GM12878 (cell line): ENCODE measurements around the gene TET3. TPM values are rescaled to one million over a fixed set of nuclear protein-coding genes. Genes with fewer than 3 reads are reported as not detected.

Source experiments
- BCL11A ChIP-seq: IDR thresholded peaks from 2 replicates; pipeline ENCODE4 v1.6.1; 2011; ENCODE audit warnings: low read depth, low read length
- BHLHE40 ChIP-seq, 2 experiments: fragments of 450-650 bp in 1 of 2; IDR thresholded peaks; 2 replicates each; pipeline ENCODE4 v1.6.1; 2011 to 2017; ENCODE audit warnings: low read depth in 2 of 2, borderline replicate concordance in 1 of 2, improper control_type of control experiment in 1 of 2, low read length in 1 of 2, mild to moderate bottlenecking in 1 of 2
- BMI1 ChIP-seq: fragments of 450-650 bp; IDR thresholded peaks from 2 replicates; pipeline ENCODE4 v1.6.1; 2016; ENCODE audit warnings: mild to moderate bottlenecking, moderate library complexity, borderline replicate concordance
- CHD2 ChIP-seq: IDR thresholded peaks from 2 replicates; pipeline ENCODE4 v1.6.1; 2011; ENCODE audit warnings: low read depth, low read length, improper control_type of control experiment, borderline replicate concordance
- CREM ChIP-seq: IDR thresholded peaks from 2 replicates; pipeline ENCODE4 v1.6.1; 2014; ENCODE audit warnings: antibody characterized with exemption, low read depth
- EED ChIP-seq: sonication (generic); IDR thresholded peaks from 2 replicates; pipeline ENCODE4 v1.6.1; 2016; ENCODE audit warnings: antibody characterized with exemption, low read depth
- ETV6 ChIP-seq, 2 experiments: fragments of 450-650 bp in 1 of 2; IDR thresholded peaks in 1 of 2; conservative IDR thresholded peaks in 1 of 2; 2 replicates each; pipeline ENCODE4 v1.6.1; 2014; ENCODE audit warnings: antibody characterized with exemption in 1 of 2, borderline replicate concordance in 1 of 2, low read depth in 1 of 2, mild to moderate bottlenecking in 1 of 2, moderate library complexity in 1 of 2
- FOS ChIP-seq: IDR thresholded peaks from 3 replicates; pipeline ENCODE4 v1.6.1; 2011; ENCODE audit warnings: borderline replicate concordance; ENCODE audit not compliant: insufficient read length; ENCODE audit errors: extremely low read depth
- HCFC1 ChIP-seq: fragments of 150-350 bp; IDR thresholded peaks from 2 replicates; pipeline ENCODE4 v1.6.1; 2014; ENCODE audit warnings: low read length
- IKZF2 ChIP-seq, 2 experiments: fragments of 450-650 bp; IDR thresholded peaks; 2 replicates each; pipeline ENCODE4 v1.6.1; 2017; ENCODE audit warnings: mild to moderate bottlenecking in 2 of 2, moderate library complexity in 2 of 2
- JUNB ChIP-seq: IDR thresholded peaks from 2 replicates; pipeline ENCODE4 v1.6.1; 2016; ENCODE audit warnings: antibody characterized with exemption, mild to moderate bottlenecking
- KAT2A ChIP-seq: conservative IDR thresholded peaks from 2 replicates; pipeline ENCODE4 v1.6.1; 2011; ENCODE audit warnings: low read depth, low read length; ENCODE audit not compliant: control insufficient read depth
- KLF5 ChIP-seq: fragments of 450-650 bp; IDR thresholded peaks from 2 replicates; pipeline ENCODE4 v1.6.1; 2014; ENCODE audit warnings: mild to moderate bottlenecking; ENCODE audit not compliant: partially characterized antibody
- MYC ChIP-seq: IDR thresholded peaks from 2 replicates; pipeline ENCODE4 v1.6.1; 2011; ENCODE audit warnings: mild to moderate bottlenecking, low read length, moderate library complexity, inconsistent platforms; ENCODE audit not compliant: insufficient read depth, insufficient replicate concordance, insufficient read length, severe bottlenecking
- NFIC ChIP-seq: IDR thresholded peaks from 2 replicates; pipeline ENCODE4 v1.6.1; 2012; ENCODE audit warnings: low read depth, mild to moderate bottlenecking, inconsistent platforms, low read length, moderate library complexity
- NFYA ChIP-seq: IDR thresholded peaks from 2 replicates; pipeline ENCODE4 v1.6.1; 2011; ENCODE audit warnings: low read depth, mild to moderate bottlenecking, low read length, improper control_type of control experiment, borderline replicate concordance
- PML ChIP-seq: IDR thresholded peaks from 2 replicates; pipeline ENCODE4 v1.6.1; 2012; ENCODE audit warnings: low read length, inconsistent platforms
- POU2F2 ChIP-seq: IDR thresholded peaks from 3 replicates; pipeline ENCODE4 v1.6.1; 2011; ENCODE audit warnings: low read depth, mild to moderate bottlenecking, low read length, borderline replicate concordance
- RFX5 ChIP-seq: IDR thresholded peaks from 2 replicates; pipeline ENCODE4 v1.6.1; 2011; ENCODE audit warnings: low read depth, low read length, improper control_type of control experiment
- RUNX3 ChIP-seq: IDR thresholded peaks from 2 replicates; pipeline ENCODE4 v1.6.1; 2012; ENCODE audit warnings: low read length, inconsistent platforms
- SMAD5 ChIP-seq: IDR thresholded peaks from 2 replicates; pipeline ENCODE4 v1.6.1; 2016; ENCODE audit warnings: antibody characterized with exemption, low read depth
- SPI1 ChIP-seq: IDR thresholded peaks from 2 replicates; pipeline ENCODE4 v1.6.1; 2011; ENCODE audit warnings: low read depth, mild to moderate bottlenecking, low read length, moderate library complexity, borderline replicate concordance; ENCODE audit not compliant: insufficient read depth
- SUPT20H ChIP-seq: IDR thresholded peaks from 2 replicates; pipeline ENCODE4 v1.6.1; 2011; ENCODE audit warnings: low read depth, mild to moderate bottlenecking, low read length, moderate library complexity, borderline replicate concordance; ENCODE audit not compliant: control insufficient read depth
- TCF3 ChIP-seq: IDR thresholded peaks from 2 replicates; pipeline ENCODE4 v1.6.1; 2012; ENCODE audit warnings: low read depth, mild to moderate bottlenecking, low read length, borderline replicate concordance; ENCODE audit not compliant: insufficient read depth
- ZNF622 ChIP-seq: fragments of 450-650 bp; IDR thresholded peaks from 2 replicates; pipeline ENCODE4 v1.6.1; 2017; ENCODE audit warnings: mild to moderate bottlenecking, inconsistent platforms
- polyA plus RNA-seq, 11 experiments: library from polyadenylated mRNA; depleted of rRNA in 4 of 11; unstranded in 6 of 11; stranded (reverse) in 5 of 11; fragments of >200 nt; fragmentation: Nextera tagmentation in 4 of 11; fragmentation: Illumina TruSeq in 1 of 11; extraction: Ambion mirVana in 4 of 11; extraction: Trizol in 1 of 11; gene quantifications; 1 replicate in 1 of 11; 2 replicates in 10 of 11; pipeline versions ENCODE4 v1.2.1 to v1.2.3, GENCODE V29; 2011 to 2016; ENCODE audit warnings: inconsistent platforms in 2 of 11, missing spikeins in 2 of 11, low read depth in 1 of 11
- total RNA-seq, 4 experiments: library from RNA; depleted of rRNA in 3 of 4; stranded (reverse); fragments of >200 nt in 3 of 4; fragmentation: Illumina TruSeq in 1 of 4; extraction: Trizol in 1 of 4; gene quantifications; 2 replicates each; pipeline versions ENCODE4 v1.2.1 to v1.2.3, GENCODE V29; 2013 to 2021
- TF ChIP-seq, protein P1 (sequence below): fragments of 450-650 bp; IDR thresholded peaks from 2 replicates; pipeline ENCODE4 v1.6.1; 2016; ENCODE audit warnings: mild to moderate bottlenecking
- TF ChIP-seq, protein P2 (sequence below): fragments of 450-650 bp; IDR thresholded peaks from 2 replicates; pipeline ENCODE4 v1.6.1; 2014; ENCODE audit warnings: mild to moderate bottlenecking
- TF ChIP-seq, protein P3 (sequence below), 3 experiments: IDR thresholded peaks in 2 of 3; conservative IDR thresholded peaks in 1 of 3; 2 replicates each; pipeline ENCODE4 v1.5.1; 2011; ENCODE audit warnings: low read depth in 3 of 3, low read length in 3 of 3, mild to moderate bottlenecking in 3 of 3, control low read depth in 2 of 3, moderate library complexity in 2 of 3, inconsistent platforms in 1 of 3, mixed read lengths in 1 of 3; ENCODE audit not compliant: control insufficient read depth in 2 of 3, insufficient read depth in 1 of 3; ENCODE audit errors: extremely low read depth in 1 of 3

The TET3 gene
- total and polyA plus RNA-seq, 10 of the 15 experiments (the other 5 are each of a cell fraction or from before 2014, with no cell fraction given) = 0.77 to 25.9 (median 8.5) TPM

DNA sequence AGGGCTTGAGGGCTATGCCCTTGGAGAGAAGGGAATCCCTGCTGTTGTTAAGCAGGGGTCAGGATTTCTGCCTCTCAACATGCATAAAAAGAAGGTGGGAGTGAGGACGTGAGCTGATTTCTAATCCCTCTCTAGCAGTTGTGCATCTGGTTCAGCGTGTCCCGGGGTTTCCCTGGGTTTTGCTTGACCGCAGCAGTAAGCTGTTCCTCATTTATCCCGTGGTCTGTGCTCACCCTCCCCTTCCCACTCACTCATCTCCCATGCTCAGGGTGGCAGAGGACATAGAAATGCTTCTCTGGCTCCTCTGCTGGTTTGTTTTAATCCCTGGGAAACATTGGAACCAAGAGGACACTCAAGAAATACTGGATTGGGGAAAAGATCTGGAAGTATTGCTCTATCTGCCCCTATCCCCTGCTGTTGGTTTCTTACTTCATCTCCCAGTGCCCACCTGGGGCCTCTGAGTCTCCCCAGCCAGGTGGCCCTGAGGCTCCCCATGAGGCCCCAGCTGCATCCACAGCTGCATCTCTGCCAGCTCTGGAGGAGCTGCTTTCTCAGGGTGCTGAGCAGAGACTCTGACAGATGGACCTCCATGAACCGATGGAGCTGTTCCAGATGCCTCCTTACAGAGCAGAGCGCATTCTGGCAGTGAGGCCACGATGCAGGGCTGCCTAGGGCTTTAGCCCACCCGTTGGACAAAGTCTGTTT lies 36.1 kb downstream of the TET3 start (continued):
- TF ChIP-seq MYC (no peak), RFX5 (no peak), SUPT20H (no peak), ETV6 (conservative IDR thresholded peaks at IDR 0.05 in 1 of 2, IDR thresholded peaks at IDR 0.05 in 1 of 2; ENCODE audit: borderline replicate concordance in 1 of 2, low read depth in 1 of 2) (no peak), KAT2A (no peak), RUNX3 (peak; percentile 91), HCFC1 (no peak), TCF3 (peak; percentile 90), FOS (no peak), NFIC (no peak), POU2F2 (no peak), JUNB (no peak), ZNF622 (no peak), CHD2 (0 out of 2 replicates have a peak, but pooled peaks have one; percentile 16), SPI1 (peak; percentile 92), BHLHE40 (IDR thresholded peaks at IDR 0.05; ENCODE audit: borderline replicate concordance in 1 of 2, low read depth in 2 of 2, low read length in 1 of 2) (no peak), PML (no peak), BCL11A (no peak), IKZF2 (IDR thresholded peaks at IDR 0.05) (peak; percentile 83 to 85), BMI1 (no peak), EED (peak; percentile 89), SMAD5 (no peak), NFYA (no peak), CREM (no peak), KLF5 (no peak)
- TF ChIP-seq, protein P1, sequence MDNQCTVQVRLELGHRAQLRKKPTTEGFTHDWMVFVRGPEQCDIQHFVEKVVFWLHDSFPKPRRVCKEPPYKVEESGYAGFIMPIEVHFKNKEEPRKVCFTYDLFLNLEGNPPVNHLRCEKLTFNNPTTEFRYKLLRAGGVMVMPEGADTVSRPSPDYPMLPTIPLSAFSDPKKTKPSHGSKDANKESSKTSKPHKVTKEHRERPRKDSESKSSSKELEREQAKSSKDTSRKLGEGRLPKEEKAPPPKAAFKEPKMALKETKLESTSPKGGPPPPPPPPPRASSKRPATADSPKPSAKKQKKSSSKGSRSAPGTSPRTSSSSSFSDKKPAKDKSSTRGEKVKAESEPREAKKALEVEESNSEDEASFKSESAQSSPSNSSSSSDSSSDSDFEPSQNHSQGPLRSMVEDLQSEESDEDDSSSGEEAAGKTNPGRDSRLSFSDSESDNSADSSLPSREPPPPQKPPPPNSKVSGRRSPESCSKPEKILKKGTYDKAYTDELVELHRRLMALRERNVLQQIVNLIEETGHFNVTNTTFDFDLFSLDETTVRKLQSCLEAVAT = no peak
- TF ChIP-seq, protein P2, sequence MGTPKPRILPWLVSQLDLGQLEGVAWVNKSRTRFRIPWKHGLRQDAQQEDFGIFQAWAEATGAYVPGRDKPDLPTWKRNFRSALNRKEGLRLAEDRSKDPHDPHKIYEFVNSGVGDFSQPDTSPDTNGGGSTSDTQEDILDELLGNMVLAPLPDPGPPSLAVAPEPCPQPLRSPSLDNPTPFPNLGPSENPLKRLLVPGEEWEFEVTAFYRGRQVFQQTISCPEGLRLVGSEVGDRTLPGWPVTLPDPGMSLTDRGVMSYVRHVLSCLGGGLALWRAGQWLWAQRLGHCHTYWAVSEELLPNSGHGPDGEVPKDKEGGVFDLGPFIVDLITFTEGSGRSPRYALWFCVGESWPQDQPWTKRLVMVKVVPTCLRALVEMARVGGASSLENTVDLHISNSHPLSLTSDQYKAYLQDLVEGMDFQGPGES = no peak
- TF ChIP-seq, protein P3, sequence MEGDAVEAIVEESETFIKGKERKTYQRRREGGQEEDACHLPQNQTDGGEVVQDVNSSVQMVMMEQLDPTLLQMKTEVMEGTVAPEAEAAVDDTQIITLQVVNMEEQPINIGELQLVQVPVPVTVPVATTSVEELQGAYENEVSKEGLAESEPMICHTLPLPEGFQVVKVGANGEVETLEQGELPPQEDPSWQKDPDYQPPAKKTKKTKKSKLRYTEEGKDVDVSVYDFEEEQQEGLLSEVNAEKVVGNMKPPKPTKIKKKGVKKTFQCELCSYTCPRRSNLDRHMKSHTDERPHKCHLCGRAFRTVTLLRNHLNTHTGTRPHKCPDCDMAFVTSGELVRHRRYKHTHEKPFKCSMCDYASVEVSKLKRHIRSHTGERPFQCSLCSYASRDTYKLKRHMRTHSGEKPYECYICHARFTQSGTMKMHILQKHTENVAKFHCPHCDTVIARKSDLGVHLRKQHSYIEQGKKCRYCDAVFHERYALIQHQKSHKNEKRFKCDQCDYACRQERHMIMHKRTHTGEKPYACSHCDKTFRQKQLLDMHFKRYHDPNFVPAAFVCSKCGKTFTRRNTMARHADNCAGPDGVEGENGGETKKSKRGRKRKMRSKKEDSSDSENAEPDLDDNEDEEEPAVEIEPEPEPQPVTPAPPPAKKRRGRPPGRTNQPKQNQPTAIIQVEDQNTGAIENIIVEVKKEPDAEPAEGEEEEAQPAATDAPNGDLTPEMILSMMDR (IDR thresholded peaks at IDR 0.05 in 2 of 3, conservative IDR thresholded peaks at IDR 0.05 in 1 of 3; ENCODE audit: control insufficient read depth in 2 of 3, extremely low read depth in 1 of 3, insufficient read depth in 1 of 3, low read depth in 3 of 3, low read length in 3 of 3) = 0 out of 6 replicates have a peak, but pooled peaks of 1 of the 3 experiments have one; percentile 0
